A549 (cell line): ENCODE results near the gene EVPLL.

Experiments
- CHD2 ChIP-seq: fragments of 150-350 bp; IDR thresholded peaks from 2 replicates; pipeline ENCODE4 v1.6.1; 2014; ENCODE audit warnings: low read length; ENCODE audit not compliant: partially characterized antibody
- CTCF ChIP-seq: fragments of >200 bp; sonication (Bioruptor Twin); formaldehyde crosslinking; IDR thresholded peaks from 3 replicates; pipeline ENCODE4 v1.5.1; 2016
- JUNB ChIP-seq: fragments of >200 bp; sonication (Bioruptor Twin); formaldehyde crosslinking; IDR thresholded peaks from 2 replicates; pipeline ENCODE4 v1.6.1; 2016
- MAX ChIP-seq: IDR thresholded peaks from 2 replicates; pipeline ENCODE4 v1.6.1; 2012
- NPAS2 ChIP-seq: fragments of 250-450 bp; sonication (Bioruptor Pico); IDR thresholded peaks from 2 replicates; pipeline ENCODE4 v1.8.0; 2022; ENCODE audit warnings: mild to moderate bottlenecking, moderate library complexity, borderline replicate concordance
- PHF8 ChIP-seq: fragments of 200-600 bp; sonication (generic); IDR thresholded peaks from 2 replicates; pipeline ENCODE4 v1.6.1; 2016; ENCODE audit warnings: low read depth, mild to moderate bottlenecking, antibody characterized with exemption, moderate library complexity, borderline replicate concordance
- POLR2A ChIP-seq: IDR thresholded peaks from 2 replicates; pipeline ENCODE4 v1.6.1; 2012; ENCODE audit warnings: mild to moderate bottlenecking, low read length
- POLR2AphosphoS2 ChIP-seq: conservative IDR thresholded peaks from 2 replicates; pipeline ENCODE4 v1.6.1; 2012; ENCODE audit warnings: low read length, improper control_type of control experiment, inconsistent platforms
- TP53 ChIP-seq: fragments of 250-450 bp; sonication (Bioruptor Pico); IDR thresholded peaks from 2 replicates; pipeline ENCODE4 v1.5.0; 2021; ENCODE audit warnings: mild to moderate bottlenecking, moderate library complexity
- USF2 ChIP-seq: fragments of 450-650 bp; IDR thresholded peaks from 2 replicates; pipeline ENCODE4 v1.6.1; 2014; ENCODE audit warnings: antibody characterized with exemption

GRCh38 chr17:18381158-18381952, 3.8 kb downstream of the EVPLL start:
- TF ChIP-seq TP53 (CRISPR knock-in tag) (no peak), POLR2A (no peak), NPAS2 (no peak), MAX (no peak), USF2 (no peak), CTCF (no peak), JUNB (no peak), CHD2 (no peak), PHF8 (no peak), POLR2AphosphoS2 (no peak)
